ENCODE data around the gene ACAA2.

DNA sequence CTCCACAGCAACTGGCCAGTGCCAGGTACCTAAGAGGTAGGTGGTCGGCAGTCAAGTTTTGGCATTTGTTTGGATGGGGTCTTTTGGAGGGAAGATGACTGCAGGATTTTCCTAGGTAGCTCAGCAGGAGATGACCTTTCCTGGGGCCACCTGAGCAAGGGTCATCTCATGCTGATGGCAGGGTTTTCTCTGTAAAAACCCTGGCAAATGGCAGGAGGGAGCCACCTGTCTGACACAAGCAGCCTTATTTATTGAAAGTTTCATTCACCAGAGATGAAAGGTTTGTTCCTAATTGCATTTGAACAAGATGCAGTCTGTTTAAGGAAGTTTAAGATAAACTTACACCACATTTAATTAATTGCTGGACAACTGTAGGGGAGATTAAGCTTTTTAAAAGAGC, 31.6 kb upstream of the ACAA2 start:
- TF ChIP-seq POLR2A (IDR thresholded peaks at IDR 0.05), result no peak
- TF ChIP-seq, protein P1, sequence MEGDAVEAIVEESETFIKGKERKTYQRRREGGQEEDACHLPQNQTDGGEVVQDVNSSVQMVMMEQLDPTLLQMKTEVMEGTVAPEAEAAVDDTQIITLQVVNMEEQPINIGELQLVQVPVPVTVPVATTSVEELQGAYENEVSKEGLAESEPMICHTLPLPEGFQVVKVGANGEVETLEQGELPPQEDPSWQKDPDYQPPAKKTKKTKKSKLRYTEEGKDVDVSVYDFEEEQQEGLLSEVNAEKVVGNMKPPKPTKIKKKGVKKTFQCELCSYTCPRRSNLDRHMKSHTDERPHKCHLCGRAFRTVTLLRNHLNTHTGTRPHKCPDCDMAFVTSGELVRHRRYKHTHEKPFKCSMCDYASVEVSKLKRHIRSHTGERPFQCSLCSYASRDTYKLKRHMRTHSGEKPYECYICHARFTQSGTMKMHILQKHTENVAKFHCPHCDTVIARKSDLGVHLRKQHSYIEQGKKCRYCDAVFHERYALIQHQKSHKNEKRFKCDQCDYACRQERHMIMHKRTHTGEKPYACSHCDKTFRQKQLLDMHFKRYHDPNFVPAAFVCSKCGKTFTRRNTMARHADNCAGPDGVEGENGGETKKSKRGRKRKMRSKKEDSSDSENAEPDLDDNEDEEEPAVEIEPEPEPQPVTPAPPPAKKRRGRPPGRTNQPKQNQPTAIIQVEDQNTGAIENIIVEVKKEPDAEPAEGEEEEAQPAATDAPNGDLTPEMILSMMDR (IDR thresholded peaks at IDR 0.05), result no peak
